GM12892 (cell line): Measurements from ENCODE around the gene BCL11B.

Source experiments
- POLR2A ChIP-seq: IDR thresholded peaks from 2 replicates; pipeline ENCODE4 v1.6.1; 2011; ENCODE audit warnings: low read depth, low read length, control low read depth
- POLR2AphosphoS5 ChIP-seq: IDR thresholded peaks from 2 replicates; pipeline ENCODE4 v1.6.1; 2011; ENCODE audit warnings: low read depth, low read length, control low read depth
- TAF1 ChIP-seq: IDR thresholded peaks from 2 replicates; pipeline ENCODE4 v1.6.1; 2011; ENCODE audit warnings: low read depth, mild to moderate bottlenecking, control low read depth, low read length, borderline replicate concordance

DNA sequence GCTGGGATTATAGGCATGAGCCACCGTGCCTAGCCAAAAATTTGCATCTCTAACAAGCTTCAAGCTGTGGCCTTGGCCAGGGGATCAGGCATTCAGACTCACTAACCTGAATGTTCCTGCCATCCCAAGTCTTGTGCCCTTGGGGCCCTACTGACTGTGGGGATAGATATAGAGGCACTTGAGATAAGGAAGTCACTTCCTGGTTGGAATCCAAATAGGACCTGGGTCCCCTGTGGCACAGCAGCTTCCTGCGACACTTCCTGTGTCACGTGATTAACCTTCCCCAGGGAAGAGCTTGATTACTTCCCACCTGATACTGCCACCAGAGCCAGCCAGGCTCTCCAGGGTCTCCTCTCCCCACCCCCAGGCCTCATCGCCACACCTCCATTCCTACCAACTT lies 128.2 kb downstream of the BCL11B start:
- TF ChIP-seq POLR2A, result no peak
- TF ChIP-seq POLR2AphosphoS5, result no peak
- no peak for TF ChIP-seq TAF1
